Heart left ventricle (tissue), 16 donors: ENCODE results near the gene LSM12. TPM values are rescaled to one million over a fixed set of nuclear protein-coding genes. Genes with fewer than 3 reads are reported as not detected.

Experiments
- ATAC-seq, 4 donors: fragments of 200-7000 bp; cut with Tn5 transposase; one replicate each; pipeline ENCODE4 v1.9.1; 2020 to 2022; ENCODE audit warnings: moderate library complexity in 4 of 4, mild to moderate bottlenecking in 3 of 4, moderate number of reproducible peaks in 1 of 4
- DNase-seq, 5 donors: peaks; one replicate each; pipeline ENCODE4 v3.0.0-alpha.2; 2020
- H3K27ac ChIP-seq, 12 donors: fragments of 200-600 bp; sonication (generic) in 4 of 12; one replicate each; pipeline versions ENCODE4 v1.5.0 to v1.8.0; 2016 to 2022; ENCODE audit warnings: mild to moderate bottlenecking in 2 of 12
- H3K27me3 ChIP-seq, 9 donors: fragments of 200-600 bp; sonication (generic) in 2 of 9; one replicate each; pipeline versions ENCODE4 v1.5.1 to v1.8.0; 2016 to 2022; ENCODE audit warnings: mild to moderate bottlenecking in 3 of 9
- H3K36me3 ChIP-seq, 9 donors: fragments of 200-600 bp; sonication (generic) in 2 of 9; one replicate each; pipeline versions ENCODE4 v1.5.0 to v1.8.0; 2018 to 2022; ENCODE audit warnings: mild to moderate bottlenecking in 2 of 9
- H3K4me1 ChIP-seq, 12 donors: fragments of 200-600 bp; sonication (generic) in 4 of 12; one replicate each; pipeline versions ENCODE4 v1.5.0 to v1.8.0; 2016 to 2022; ENCODE audit warnings: mild to moderate bottlenecking in 3 of 12
- H3K4me3 ChIP-seq, 12 donors: fragments of 200-600 bp; sonication (generic) in 4 of 12; one replicate each; pipeline versions ENCODE4 v1.5.0 to v1.8.0; 2017 to 2022; ENCODE audit warnings: mild to moderate bottlenecking in 9 of 12, moderate library complexity in 4 of 12
- H3K9me3 ChIP-seq, 12 donors: fragments of 200-600 bp; sonication (generic) in 4 of 12; one replicate each; pipeline versions ENCODE4 v1.5.0 to v1.8.0; 2016 to 2022; ENCODE audit warnings: mild to moderate bottlenecking in 1 of 12
- POLR2A ChIP-seq, 2 donors: fragments of 450-650 bp; IDR thresholded peaks; one replicate each; pipeline ENCODE4 v1.6.1; 2017; ENCODE audit warnings: antibody characterized with exemption in 2 of 2, mild to moderate bottlenecking in 2 of 2, moderate library complexity in 2 of 2
- WGBS, 4 donors: extraction: QIAGEN DNeasy Blood & Tissue Kit in 2 of 4; methylation state at CpG; one replicate each; pipeline versions ENCODE4 v1.1.5 to v1.1.7; 2013 to 2018; 5-methylcytosine and 5-hydroxymethylcytosine counted together
- intact Hi-C, 10 donors: fragments of 100-400 bp; cut with DNase I; formaldehyde crosslinking; loops; one replicate each; pipeline versions ENCODE4 v1.11.1 to v1.14.2; 2022
- polyA plus RNA-seq, 2 donors: library from polyadenylated mRNA; stranded (reverse); fragments of 200-250 nt; gene quantifications; one replicate each; pipeline ENCODE4 v1.2.3, GENCODE V29; 2013
- total RNA-seq, 9 donors: library from RNA; depleted of rRNA in 2 of 9; stranded (reverse); fragments of >200 nt in 2 of 9; fragmentation: NEBNext Ultra II Directional in 3 of 9; extraction: Animal tissue kit (Norgen Biotek cat#: 25700) in 3 of 9; gene quantifications; one replicate each; pipeline versions ENCODE4 v1.1.0 to v1.2.4, GENCODE V29; 2016 to 2023
- TF ChIP-seq, protein P1 (sequence below), 12 donors: fragments of 200-600 bp; sonication (generic) in 4 of 12; IDR thresholded peaks; one replicate each; pipeline versions ENCODE4 v1.5.0 to v1.8.0; 2018 to 2022; ENCODE audit warnings: antibody characterized with exemption in 12 of 12, mild to moderate bottlenecking in 5 of 12
- donor health status: ischemic (EF 13 %, LVEDD 7.1; RV severe dilation, severe dysfunction).
- donor health status: healthy with polysubstance abuse.
- donor health status: DM: no; HTN: yes; CAD: no.
- donor health status: DM: no; HTN: no; CAD: no.
- donor health status: ischemic (EF 25% LVEDD 6.9; RV normal size, moderate dysfunction).
- donor health status: ischemic (EF 25% LVEDD 5.7; RV mildly dilated, moderate dysfunction).
- donor health status: healthy.
- donor health status: DM: yes; HTN: yes; CAD: no.
- donor health status: ischemic (EF 35%, LVEDD 5.7; RV mildly dilated, moderate dysfunction).
- donor health status: nonischemic (EF 11% LVEDD 7.7; RV severe dilation, severe dysfunction).
- donor health status: DM: yes; HTN: yes; CAD: no.
- donor health status: PGD.
- donor health status: ischemic (EF 29% LVEDD 5.4; RV normal size, mild dysfunction).
- donor health status: nonischemic (EF 23%, LVEDD 6.1; RV moderate dilation, normal function).

Gene LSM12
- total and polyA plus RNA-seq, 11 donors: 30.8 to 55.6 (median 43.7) TPM

DNA sequence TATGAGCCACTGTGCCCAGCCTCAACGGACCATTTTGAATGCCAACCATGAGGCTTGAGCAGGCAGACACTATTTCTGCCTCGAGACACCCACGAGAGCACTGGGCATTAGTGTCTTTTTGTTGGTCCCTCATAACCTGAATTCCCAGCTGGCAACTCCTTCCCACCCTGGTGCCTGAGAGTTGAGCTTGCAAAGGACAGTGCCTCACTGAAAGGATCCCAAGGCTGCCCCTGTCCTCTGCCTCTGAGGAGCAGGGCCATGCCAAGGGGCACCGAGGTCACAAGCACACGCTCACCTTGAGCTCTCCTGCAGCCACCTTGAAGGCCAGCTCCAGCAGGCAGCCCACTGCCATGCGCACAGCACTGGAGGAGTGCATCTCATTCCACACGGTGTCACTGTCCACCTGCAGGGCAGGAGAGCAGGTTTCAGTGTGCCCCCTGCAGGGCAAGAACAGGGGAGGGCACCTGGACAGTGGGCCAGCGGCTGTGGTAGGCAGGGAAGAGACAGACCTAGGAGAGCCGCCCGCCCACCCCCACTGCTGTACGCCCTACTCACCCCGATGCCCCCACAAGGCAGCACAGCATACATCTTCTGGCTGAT lies 16.9 kb upstream of the LSM12 start:
- H3K27me3 ChIP-seq: no peaks in the 10 kb centered on the region
- TF ChIP-seq, protein P1, sequence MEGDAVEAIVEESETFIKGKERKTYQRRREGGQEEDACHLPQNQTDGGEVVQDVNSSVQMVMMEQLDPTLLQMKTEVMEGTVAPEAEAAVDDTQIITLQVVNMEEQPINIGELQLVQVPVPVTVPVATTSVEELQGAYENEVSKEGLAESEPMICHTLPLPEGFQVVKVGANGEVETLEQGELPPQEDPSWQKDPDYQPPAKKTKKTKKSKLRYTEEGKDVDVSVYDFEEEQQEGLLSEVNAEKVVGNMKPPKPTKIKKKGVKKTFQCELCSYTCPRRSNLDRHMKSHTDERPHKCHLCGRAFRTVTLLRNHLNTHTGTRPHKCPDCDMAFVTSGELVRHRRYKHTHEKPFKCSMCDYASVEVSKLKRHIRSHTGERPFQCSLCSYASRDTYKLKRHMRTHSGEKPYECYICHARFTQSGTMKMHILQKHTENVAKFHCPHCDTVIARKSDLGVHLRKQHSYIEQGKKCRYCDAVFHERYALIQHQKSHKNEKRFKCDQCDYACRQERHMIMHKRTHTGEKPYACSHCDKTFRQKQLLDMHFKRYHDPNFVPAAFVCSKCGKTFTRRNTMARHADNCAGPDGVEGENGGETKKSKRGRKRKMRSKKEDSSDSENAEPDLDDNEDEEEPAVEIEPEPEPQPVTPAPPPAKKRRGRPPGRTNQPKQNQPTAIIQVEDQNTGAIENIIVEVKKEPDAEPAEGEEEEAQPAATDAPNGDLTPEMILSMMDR (IDR thresholded peaks at IDR 0.05): peak in 7 of 12 donors; percentile 19 to 38 (median 24)
- no peak for TF ChIP-seq POLR2A (IDR thresholded peaks at IDR 0.05)
- peaks cover 0 to 100% (median 88%) of the 10 kb centered on the region in 9 donors for H3K36me3 ChIP-seq
- no peak overlapping the region for H3K27ac ChIP-seq
- intact Hi-C loops: loop anchor here in 1 of 10 donors (5.0 kb wide), 1 partner anchor 34 kb away; no protein-coding TSS in a partner anchor
- no peak overlapping the region for H3K4me3 ChIP-seq
- ATAC-seq (peak in 2 of 4 donors; percentile 10 to 38), DNase-seq (no peak)
- peaks cover 0 to 10% (median 0%) of the 10 kb centered on the region in 12 donors for H3K4me1 ChIP-seq
- 77 to 87% (median 83%) methylated on average over 8 to 12 of the region's 12 CpGs for WGBS, 4 donors
- H3K9me3 ChIP-seq: no peaks in the 10 kb centered on the region

DNA sequence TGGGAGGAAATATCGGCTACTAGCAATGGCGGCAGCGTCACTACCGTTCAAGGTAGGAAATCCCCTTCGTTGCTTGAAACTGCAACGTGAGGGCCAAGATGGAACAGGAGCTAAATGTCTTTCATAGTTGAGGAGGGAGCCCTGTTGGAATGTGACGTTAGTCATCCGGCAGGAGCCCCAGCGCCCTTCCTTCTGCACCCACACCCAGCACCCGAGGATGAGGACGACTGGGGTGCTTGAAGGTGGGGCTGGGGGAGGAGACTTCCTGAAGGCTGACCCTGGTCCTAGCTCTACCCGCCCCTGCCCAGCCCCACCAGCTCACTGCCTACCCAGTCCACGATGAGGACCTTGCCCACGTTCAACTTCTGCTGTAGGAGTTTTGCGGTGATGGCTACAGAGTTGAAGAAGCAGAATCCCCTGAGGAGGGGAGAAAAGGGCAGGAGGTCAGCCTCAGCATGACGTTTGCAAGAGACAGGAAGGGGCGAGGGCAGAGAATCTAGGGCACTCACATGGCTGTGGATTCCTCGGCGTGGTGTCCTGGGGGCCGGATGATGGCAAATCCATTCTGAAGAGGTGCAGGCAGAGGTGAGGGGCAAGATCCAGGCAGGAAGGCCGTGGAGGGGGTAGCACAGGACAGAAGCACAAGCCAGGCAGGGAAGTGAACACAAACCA lies 15.9 kb upstream of the LSM12 start:
- intact Hi-C loops: loop anchor here in 1 of 10 donors (5.0 kb wide), 1 partner anchor 35 kb away; no protein-coding TSS in a partner anchor
- WGBS, 4 donors: 75 to 77% (median 77%) methylated on average over 21 of the region's 21 CpGs
- H3K36me3 ChIP-seq: peaks cover 0 to 100% (median 88%) of the 10 kb centered on the region in 9 donors
- H3K4me3 ChIP-seq: no peak overlapping the region
- TF ChIP-seq, protein P1 (IDR thresholded peaks at IDR 0.05): no peak
- no peak for TF ChIP-seq POLR2A (IDR thresholded peaks at IDR 0.05)
- H3K4me1 ChIP-seq: peaks cover 0 to 16% (median 0%) of the 10 kb centered on the region in 12 donors
- ATAC-seq (no peak), DNase-seq (no peak)
- H3K9me3 ChIP-seq: no peaks in the 10 kb centered on the region
- no peaks in the 10 kb centered on the region for H3K27me3 ChIP-seq
- no peak overlapping the region for H3K27ac ChIP-seq

DNA sequence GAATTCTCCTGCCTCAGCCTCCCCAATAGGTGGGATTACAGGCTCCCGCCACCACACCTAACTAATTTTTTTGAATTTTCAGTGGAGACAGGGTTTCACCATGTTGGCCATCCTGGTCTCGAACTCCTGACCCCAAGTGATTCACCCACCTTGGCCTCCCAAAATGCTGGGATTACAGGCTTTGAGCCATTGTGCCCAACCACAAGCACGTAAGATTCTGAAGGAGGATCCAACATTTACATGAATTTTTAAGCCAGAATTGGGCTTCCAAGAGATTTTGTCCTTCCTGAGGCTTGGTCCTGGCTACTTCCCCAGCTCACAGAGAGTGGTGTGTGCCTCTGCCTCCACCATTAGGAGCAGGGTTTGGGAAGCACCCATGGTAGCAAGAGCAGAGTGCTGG lies 15.2 kb upstream of the LSM12 start:
- H3K27me3 ChIP-seq: no peaks in the 10 kb centered on the region
- intact Hi-C loops: loop anchor here in 1 of 10 donors (5.0 kb wide), 1 partner anchor 36 kb away; no protein-coding TSS in a partner anchor
- H3K36me3 ChIP-seq: peaks cover 0 to 100% (median 91%) of the 10 kb centered on the region in 9 donors
- no peak overlapping the region for H3K27ac ChIP-seq
- peaks cover 0 to 17% (median 0%) of the 10 kb centered on the region in 12 donors for H3K4me1 ChIP-seq
- ATAC-seq: no peak
- H3K4me3 ChIP-seq: no peak overlapping the region
- H3K9me3 ChIP-seq: no peaks in the 10 kb centered on the region
- 94 to 98% (median 96%) methylated on average over 3 of the region's 3 CpGs for WGBS, 4 donors
- TF ChIP-seq, protein P1 (IDR thresholded peaks at IDR 0.05): no peak
- DNase-seq: no peak
